ENCODE measurements around the gene SEL1L3.

SEL1L3 gene

DNA sequence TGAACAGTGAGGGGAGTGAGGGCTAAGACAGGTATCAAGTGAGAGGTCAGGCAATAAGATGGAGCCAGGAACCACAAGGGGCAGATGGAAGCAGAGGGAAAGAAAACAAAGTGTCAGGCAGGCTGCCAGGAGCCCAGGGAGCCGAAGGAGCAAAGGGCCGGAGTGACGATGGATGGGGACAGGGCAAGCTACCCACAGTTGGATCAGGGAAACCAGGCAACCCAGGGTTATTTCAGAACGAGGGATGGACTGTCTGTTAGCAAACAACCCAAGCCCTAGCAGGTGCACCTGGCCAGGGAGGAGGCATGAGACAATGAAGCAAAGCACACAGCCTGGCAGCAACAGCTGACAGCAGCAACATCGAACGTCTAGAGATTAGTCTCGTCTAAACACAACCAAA is 39.2 kb downstream of the SEL1L3 start:
- no peaks in the 10 kb centered on the region for H3K4me1 ChIP-seq (ENCODE audit: insufficient read depth, low read length)
- H3K4me3 ChIP-seq (ENCODE audit: low read depth in 1 of 2, low read length in 2 of 2): no peak overlapping the region
- H3K4me2 ChIP-seq (ENCODE audit: insufficient read depth, low read length): no peak overlapping the region
- H3K9me3 ChIP-seq (ENCODE audit: insufficient read depth, low read length, severe bottlenecking): no peaks in the 10 kb centered on the region
- H2AFZ ChIP-seq (ENCODE audit: low read depth, low read length): no peak overlapping the region
- TF ChIP-seq, protein P1, sequence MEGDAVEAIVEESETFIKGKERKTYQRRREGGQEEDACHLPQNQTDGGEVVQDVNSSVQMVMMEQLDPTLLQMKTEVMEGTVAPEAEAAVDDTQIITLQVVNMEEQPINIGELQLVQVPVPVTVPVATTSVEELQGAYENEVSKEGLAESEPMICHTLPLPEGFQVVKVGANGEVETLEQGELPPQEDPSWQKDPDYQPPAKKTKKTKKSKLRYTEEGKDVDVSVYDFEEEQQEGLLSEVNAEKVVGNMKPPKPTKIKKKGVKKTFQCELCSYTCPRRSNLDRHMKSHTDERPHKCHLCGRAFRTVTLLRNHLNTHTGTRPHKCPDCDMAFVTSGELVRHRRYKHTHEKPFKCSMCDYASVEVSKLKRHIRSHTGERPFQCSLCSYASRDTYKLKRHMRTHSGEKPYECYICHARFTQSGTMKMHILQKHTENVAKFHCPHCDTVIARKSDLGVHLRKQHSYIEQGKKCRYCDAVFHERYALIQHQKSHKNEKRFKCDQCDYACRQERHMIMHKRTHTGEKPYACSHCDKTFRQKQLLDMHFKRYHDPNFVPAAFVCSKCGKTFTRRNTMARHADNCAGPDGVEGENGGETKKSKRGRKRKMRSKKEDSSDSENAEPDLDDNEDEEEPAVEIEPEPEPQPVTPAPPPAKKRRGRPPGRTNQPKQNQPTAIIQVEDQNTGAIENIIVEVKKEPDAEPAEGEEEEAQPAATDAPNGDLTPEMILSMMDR (IDR thresholded peaks at IDR 0.05; ENCODE audit: borderline replicate concordance, extremely low read depth, low read length, poor library complexity, severe bottlenecking): no peak
- no peak for TF ChIP-seq EZH2 (IDR thresholded peaks at IDR 0.05; ENCODE audit: borderline replicate concordance, low read depth, low read length, severe bottlenecking)
- no peaks in the 10 kb centered on the region for H4K20me1 ChIP-seq (ENCODE audit: insufficient read depth, low read length)
- DNase-seq (no peak), ATAC-seq (ENCODE audit: insufficient read depth, low read depth) (no peak)
- H3K9ac ChIP-seq (ENCODE audit: low read depth, low read length): no peak overlapping the region
- H3K27me3 ChIP-seq (ENCODE audit: insufficient read depth, low read length, poor library complexity): no peaks in the 10 kb centered on the region
- no peaks in the 10 kb centered on the region for H3K36me3 ChIP-seq (ENCODE audit: insufficient read depth, low read length)
- H3K27ac ChIP-seq (ENCODE audit: low read length): no peak overlapping the region
- H3K79me2 ChIP-seq (ENCODE audit: insufficient read depth, low read length): no peaks in the 10 kb centered on the region

DNA sequence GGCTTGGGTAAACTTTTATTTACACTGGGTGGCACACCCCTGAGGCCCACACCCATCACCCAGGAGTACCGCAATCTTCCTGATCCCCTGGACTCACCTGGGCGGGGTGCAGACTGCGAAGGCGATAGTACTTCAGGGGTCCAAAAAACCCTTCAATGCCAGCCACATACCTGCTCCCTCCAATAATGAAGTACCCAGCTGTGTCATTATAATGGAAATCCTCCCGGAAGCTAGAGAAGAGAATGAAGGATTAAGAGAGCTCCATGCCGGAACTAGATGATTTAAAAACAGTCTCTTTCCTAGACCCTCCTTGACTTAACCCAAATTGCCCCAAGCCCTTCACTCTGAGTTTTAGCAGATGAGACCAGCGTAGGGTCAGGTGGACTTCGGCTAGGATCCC is 40.9 kb downstream of the SEL1L3 start:
- no peak overlapping the region for H2AFZ ChIP-seq (ENCODE audit: low read depth, low read length)
- ATAC-seq (ENCODE audit: insufficient read depth, low read depth): no peak
- H3K27me3 ChIP-seq (ENCODE audit: insufficient read depth, low read length, poor library complexity): no peaks in the 10 kb centered on the region
- no peak for TF ChIP-seq EZH2 (IDR thresholded peaks at IDR 0.05; ENCODE audit: borderline replicate concordance, low read depth, low read length, severe bottlenecking)
- TF ChIP-seq, protein P1 (IDR thresholded peaks at IDR 0.05; ENCODE audit: borderline replicate concordance, extremely low read depth, low read length, poor library complexity, severe bottlenecking): no peak
- H3K9ac ChIP-seq (ENCODE audit: low read depth, low read length): no peak overlapping the region
- no peaks in the 10 kb centered on the region for H3K4me1 ChIP-seq (ENCODE audit: insufficient read depth, low read length)
- no peaks in the 10 kb centered on the region for H3K9me3 ChIP-seq (ENCODE audit: insufficient read depth, low read length, severe bottlenecking)
- no peaks in the 10 kb centered on the region for H3K36me3 ChIP-seq (ENCODE audit: insufficient read depth, low read length)
- no peak for DNase-seq
- no peak overlapping the region for H3K4me3 ChIP-seq (ENCODE audit: low read depth in 1 of 2, low read length in 2 of 2)
- no peaks in the 10 kb centered on the region for H3K79me2 ChIP-seq (ENCODE audit: insufficient read depth, low read length)
- no peak overlapping the region for H3K27ac ChIP-seq (ENCODE audit: low read length)
- no peak overlapping the region for H3K4me2 ChIP-seq (ENCODE audit: insufficient read depth, low read length)
- H4K20me1 ChIP-seq (ENCODE audit: insufficient read depth, low read length): no peaks in the 10 kb centered on the region

DNA sequence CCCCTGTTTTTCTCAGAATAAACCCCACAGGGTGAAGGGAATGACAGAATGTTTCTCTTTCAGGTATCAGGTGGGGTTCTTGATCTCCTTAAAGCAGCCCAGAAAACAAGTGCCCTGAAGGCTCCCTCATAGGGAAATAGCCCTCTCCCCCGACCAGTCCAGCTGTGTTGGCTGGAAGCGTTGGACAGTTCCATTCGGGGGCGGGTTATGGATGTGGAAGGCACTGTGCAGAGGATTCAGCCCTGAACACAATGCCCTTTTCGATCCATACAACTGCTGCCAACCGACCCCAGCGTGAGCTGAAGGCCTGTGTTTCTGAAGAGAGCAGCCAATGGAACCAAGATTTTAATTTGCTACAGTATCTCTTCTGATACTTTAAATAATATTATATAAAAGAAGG is 41.5 kb downstream of the SEL1L3 start:
- H3K79me2 ChIP-seq (ENCODE audit: insufficient read depth, low read length): no peaks in the 10 kb centered on the region
- no peaks in the 10 kb centered on the region for H3K9me3 ChIP-seq (ENCODE audit: insufficient read depth, low read length, severe bottlenecking)
- H3K4me2 ChIP-seq (ENCODE audit: insufficient read depth, low read length): no peak overlapping the region
- no peak overlapping the region for H3K4me3 ChIP-seq (ENCODE audit: low read depth in 1 of 2, low read length in 2 of 2)
- ATAC-seq (ENCODE audit: insufficient read depth, low read depth): no peak
- no peaks in the 10 kb centered on the region for H3K36me3 ChIP-seq (ENCODE audit: insufficient read depth, low read length)
- DNase-seq: no peak
- H2AFZ ChIP-seq (ENCODE audit: low read depth, low read length): no peak overlapping the region
- no peak overlapping the region for H3K27ac ChIP-seq (ENCODE audit: low read length)
- H3K4me1 ChIP-seq (ENCODE audit: insufficient read depth, low read length): no peaks in the 10 kb centered on the region
- H4K20me1 ChIP-seq (ENCODE audit: insufficient read depth, low read length): no peaks in the 10 kb centered on the region
- H3K9ac ChIP-seq (ENCODE audit: low read depth, low read length): no peak overlapping the region
- H3K27me3 ChIP-seq (ENCODE audit: insufficient read depth, low read length, poor library complexity): no peaks in the 10 kb centered on the region
- no peak for TF ChIP-seq EZH2 (IDR thresholded peaks at IDR 0.05; ENCODE audit: borderline replicate concordance, low read depth, low read length, severe bottlenecking)
- TF ChIP-seq, protein P1 (IDR thresholded peaks at IDR 0.05; ENCODE audit: borderline replicate concordance, extremely low read depth, low read length, poor library complexity, severe bottlenecking): no peak

DNA sequence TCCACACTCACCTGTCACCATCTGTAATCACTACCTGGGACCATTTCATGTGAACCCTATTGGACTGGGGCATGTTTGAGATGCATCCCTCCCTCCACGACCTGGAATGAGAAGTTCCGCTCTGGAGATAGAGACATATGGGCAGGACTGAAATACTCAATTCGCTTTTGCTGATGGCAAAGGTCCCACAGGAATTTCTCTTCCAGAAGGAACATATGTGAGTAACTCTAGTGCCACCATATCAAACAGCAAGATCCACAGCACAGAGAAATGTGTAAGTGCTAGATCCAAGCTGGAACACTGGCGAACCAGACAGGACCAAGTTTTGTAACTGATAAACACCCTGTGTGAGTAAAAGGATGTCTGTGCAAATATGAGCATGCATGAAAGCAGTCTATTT is 43.9 kb downstream of the SEL1L3 start:
- Histone ChIP-seq H3K4me3 (ENCODE audit: low read depth in 1 of 2, low read length in 2 of 2) (no peak overlapping the region), H3K36me3 (ENCODE audit: insufficient read depth, low read length) (no peaks in the 10 kb centered on the region), H3K27me3 (ENCODE audit: insufficient read depth, low read length, poor library complexity) (no peaks in the 10 kb centered on the region), H3K27ac (ENCODE audit: low read length) (no peak overlapping the region), H4K20me1 (ENCODE audit: insufficient read depth, low read length) (no peaks in the 10 kb centered on the region), H3K4me2 (ENCODE audit: insufficient read depth, low read length) (no peak overlapping the region), H3K79me2 (ENCODE audit: insufficient read depth, low read length) (no peaks in the 10 kb centered on the region), H3K9me3 (ENCODE audit: insufficient read depth, low read length, severe bottlenecking) (no peaks in the 10 kb centered on the region), H2AFZ (ENCODE audit: low read depth, low read length) (no peak overlapping the region), H3K9ac (ENCODE audit: low read depth, low read length) (no peak overlapping the region), H3K4me1 (ENCODE audit: insufficient read depth, low read length) (no peaks in the 10 kb centered on the region)
- TF ChIP-seq, protein P1 (IDR thresholded peaks at IDR 0.05; ENCODE audit: borderline replicate concordance, extremely low read depth, low read length, poor library complexity, severe bottlenecking): no peak
- no peak for TF ChIP-seq EZH2 (IDR thresholded peaks at IDR 0.05; ENCODE audit: borderline replicate concordance, low read depth, low read length, severe bottlenecking)
- DNase-seq (no peak), ATAC-seq (ENCODE audit: insufficient read depth, low read depth) (no peak)
